22Rv1 (cell line): Measurements from ENCODE around the gene PDE2A.

Experiments
- CTCF ChIP-seq: fragments of 450-650 bp; IDR thresholded peaks from 2 replicates; pipeline ENCODE4 v1.5.1; 2017; ENCODE audit warnings: mild to moderate bottlenecking
- ZFX ChIP-seq: fragments of 450-650 bp; IDR thresholded peaks from 2 replicates; pipeline ENCODE4 v1.6.1; 2017; ENCODE audit warnings: antibody characterized with exemption, borderline replicate concordance

- TF ChIP-seq CTCF (no peak), ZFX (no peak)
Observed at GRCh38 chr11:72716290-72716689, 42.1 kb upstream of the PDE2A start.
